Measurements from ENCODE around the gene STARD3. TPM values are rescaled to one million over a fixed set of nuclear protein-coding genes. Genes with fewer than 3 reads are reported as not detected.
"Not testable (repeated sequence)": the region's sequence is repeated elsewhere in the genome, so short reads cannot be mapped to it uniquely, and the experiment has no call there.

Gene STARD3
- polyA plus RNA-seq (2011; rRNA removed): 56.0 and 60.9 TPM in 2 replicates
- polyA plus RNA-seq (2012; cell fraction: cytosol; rRNA removed): 83.7 and 101 TPM in 2 replicates
- polyA plus RNA-seq (2012; cell fraction: nucleus; rRNA removed): 261 and 339 TPM in 2 replicates
- 53.0 to 56.1 TPM (median 54.6 TPM) in 3 replicates for polyA plus RNA-seq (2017; fragmentation: RNase III; extraction: RNeasy Plus Mini Kit Qiagen cat#74134 plus additional on column Dnase treatment)
- 77.8 and 87.0 TPM in 2 replicates for polyA minus RNA-seq (2011; rRNA and poly(A)+ RNA removed)

DNA sequence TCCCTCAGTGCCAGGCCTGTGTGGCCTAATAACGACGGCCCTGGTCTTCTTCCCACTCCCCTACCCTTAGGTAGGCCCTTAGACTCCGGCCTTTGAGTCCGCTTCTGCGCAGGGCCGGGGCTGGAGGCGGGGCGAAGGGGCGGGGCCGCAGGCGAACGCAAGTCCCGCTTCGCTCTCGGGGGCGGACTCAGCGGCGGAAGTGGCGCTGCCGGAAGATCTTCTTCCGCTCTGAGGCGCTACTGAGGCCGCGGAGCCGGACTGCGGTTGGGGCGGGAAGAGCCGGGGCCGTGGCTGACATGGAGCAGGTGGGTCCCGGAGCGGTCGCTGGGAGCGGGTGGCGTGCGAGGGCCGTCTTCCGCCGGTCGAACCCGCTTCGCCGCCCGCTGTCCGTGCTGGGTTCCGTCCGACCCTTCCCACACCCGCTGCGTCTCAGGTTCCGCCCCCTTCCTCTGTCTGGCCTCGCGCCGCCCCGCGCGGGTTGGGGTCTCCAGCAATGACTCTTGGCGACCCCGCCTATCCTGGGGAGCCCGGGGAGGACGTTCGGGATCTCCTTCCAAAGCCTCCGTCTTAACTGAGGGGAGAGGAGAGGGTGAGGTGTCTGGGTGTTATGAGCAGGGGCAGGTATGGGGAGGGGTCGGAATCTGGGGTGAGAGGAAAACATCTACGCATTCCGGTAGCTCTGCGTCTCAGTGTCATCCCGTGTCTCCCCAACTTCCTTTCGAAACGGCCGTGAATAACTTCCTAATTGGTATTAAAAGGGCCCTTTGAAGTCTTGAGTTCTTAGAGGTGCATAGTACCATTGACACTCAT, at the start of gene STARD3:
TSS of gene STARD3 (plus strand) at position 218 of the 810 bp plus-strand sequence. CDS start 16,388 bp downstream, outside the sequence.
- H3K4me1 ChIP-seq: peaks cover 29% of the 10 kb centered on the region
- DNase-seq (ENCODE audit: low read depth in 1 of 2, low spot score in 1 of 2): peak; percentile 92 to 97
- peak within 1 kb of the TSS; percentile 87 to 93 for H3K27ac ChIP-seq
- POLR2A ChIA-PET: interaction anchor here (1.1 kb wide), 1 partner anchor 16 kb away, joined by 3 read pairs; no protein-coding TSS in a partner anchor
- H3K4me3 ChIP-seq: peak within 1 kb of the TSS; percentile 82
- H3K4me2 ChIP-seq: peak within 1 kb of the TSS; percentile 92
- no peak for FAIRE-seq
- 2% methylated on average over 49 of the region's 69 CpGs for WGBS (ENCODE audit: missing lambda C conversion rate)
- TF ChIP-seq HOXB5 (CRISPR knock-in tag; IDR thresholded peaks at IDR 0.05): no peak
- TF ChIP-seq SREBF2 (IDR thresholded peaks at IDR 0.05): no peak
- 0 out of 2 replicates have a peak, but pooled peaks have one; percentile 4 for TF ChIP-seq NFE2L2 (conservative IDR thresholded peaks at IDR 0.05; ENCODE audit: low read length)
- TF ChIP-seq, protein P1, sequence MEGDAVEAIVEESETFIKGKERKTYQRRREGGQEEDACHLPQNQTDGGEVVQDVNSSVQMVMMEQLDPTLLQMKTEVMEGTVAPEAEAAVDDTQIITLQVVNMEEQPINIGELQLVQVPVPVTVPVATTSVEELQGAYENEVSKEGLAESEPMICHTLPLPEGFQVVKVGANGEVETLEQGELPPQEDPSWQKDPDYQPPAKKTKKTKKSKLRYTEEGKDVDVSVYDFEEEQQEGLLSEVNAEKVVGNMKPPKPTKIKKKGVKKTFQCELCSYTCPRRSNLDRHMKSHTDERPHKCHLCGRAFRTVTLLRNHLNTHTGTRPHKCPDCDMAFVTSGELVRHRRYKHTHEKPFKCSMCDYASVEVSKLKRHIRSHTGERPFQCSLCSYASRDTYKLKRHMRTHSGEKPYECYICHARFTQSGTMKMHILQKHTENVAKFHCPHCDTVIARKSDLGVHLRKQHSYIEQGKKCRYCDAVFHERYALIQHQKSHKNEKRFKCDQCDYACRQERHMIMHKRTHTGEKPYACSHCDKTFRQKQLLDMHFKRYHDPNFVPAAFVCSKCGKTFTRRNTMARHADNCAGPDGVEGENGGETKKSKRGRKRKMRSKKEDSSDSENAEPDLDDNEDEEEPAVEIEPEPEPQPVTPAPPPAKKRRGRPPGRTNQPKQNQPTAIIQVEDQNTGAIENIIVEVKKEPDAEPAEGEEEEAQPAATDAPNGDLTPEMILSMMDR (IDR thresholded peaks at IDR 0.05): 0 out of 3 replicates have a peak, but pooled peaks have one; percentile 18
- TF ChIP-seq, protein P2, sequence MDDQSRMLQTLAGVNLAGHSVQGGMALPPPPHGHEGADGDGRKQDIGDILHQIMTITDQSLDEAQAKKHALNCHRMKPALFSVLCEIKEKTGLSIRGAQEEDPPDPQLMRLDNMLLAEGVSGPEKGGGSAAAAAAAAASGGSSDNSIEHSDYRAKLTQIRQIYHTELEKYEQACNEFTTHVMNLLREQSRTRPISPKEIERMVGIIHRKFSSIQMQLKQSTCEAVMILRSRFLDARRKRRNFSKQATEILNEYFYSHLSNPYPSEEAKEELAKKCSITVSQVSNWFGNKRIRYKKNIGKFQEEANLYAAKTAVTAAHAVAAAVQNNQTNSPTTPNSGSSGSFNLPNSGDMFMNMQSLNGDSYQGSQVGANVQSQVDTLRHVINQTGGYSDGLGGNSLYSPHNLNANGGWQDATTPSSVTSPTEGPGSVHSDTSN (IDR thresholded peaks at IDR 0.05): peak; percentile 54; the same call in 1 of the 2 replicates
- peak; percentile 91 for TF ChIP-seq KDM5A (IDR thresholded peaks at IDR 0.05)
- peak; percentile 66 to 91; a peak in 4 of 5 replicates for TF ChIP-seq JUN (IDR thresholded peaks at IDR 0.05)
- TF ChIP-seq PHF8 (IDR thresholded peaks at IDR 0.05; ENCODE audit: borderline replicate concordance, low read depth): peak; percentile 63; the same call in 1 of the 2 replicates
- no peak for TF ChIP-seq FOXS1 (CRISPR knock-in tag; IDR thresholded peaks at IDR 0.05)
- 0 out of 2 replicates have a peak, but pooled peaks have one; percentile 55 for TF ChIP-seq MAZ (IDR thresholded peaks at IDR 0.05; ENCODE audit: borderline replicate concordance, low read depth, low read length)
- TF ChIP-seq, protein P3, sequence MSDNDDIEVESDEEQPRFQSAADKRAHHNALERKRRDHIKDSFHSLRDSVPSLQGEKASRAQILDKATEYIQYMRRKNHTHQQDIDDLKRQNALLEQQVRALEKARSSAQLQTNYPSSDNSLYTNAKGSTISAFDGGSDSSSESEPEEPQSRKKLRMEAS (IDR thresholded peaks at IDR 0.05): peak; percentile 79
- TF ChIP-seq POLR2A (IDR thresholded peaks at IDR 0.05; ENCODE audit: low read length): peak; percentile 75
- TF ChIP-seq ZC3H11A (IDR thresholded peaks at IDR 0.05): peak; percentile 26
- TF ChIP-seq, protein P4, sequence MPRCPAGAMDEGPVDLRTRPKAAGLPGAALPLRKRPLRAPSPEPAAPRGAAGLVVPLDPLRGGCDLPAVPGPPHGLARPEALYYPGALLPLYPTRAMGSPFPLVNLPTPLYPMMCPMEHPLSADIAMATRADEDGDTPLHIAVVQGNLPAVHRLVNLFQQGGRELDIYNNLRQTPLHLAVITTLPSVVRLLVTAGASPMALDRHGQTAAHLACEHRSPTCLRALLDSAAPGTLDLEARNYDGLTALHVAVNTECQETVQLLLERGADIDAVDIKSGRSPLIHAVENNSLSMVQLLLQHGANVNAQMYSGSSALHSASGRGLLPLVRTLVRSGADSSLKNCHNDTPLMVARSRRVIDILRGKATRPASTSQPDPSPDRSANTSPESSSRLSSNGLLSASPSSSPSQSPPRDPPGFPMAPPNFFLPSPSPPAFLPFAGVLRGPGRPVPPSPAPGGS (IDR thresholded peaks at IDR 0.05): peak; percentile 86; the same call in 1 of the 3 replicates
- TF ChIP-seq, protein P5, sequence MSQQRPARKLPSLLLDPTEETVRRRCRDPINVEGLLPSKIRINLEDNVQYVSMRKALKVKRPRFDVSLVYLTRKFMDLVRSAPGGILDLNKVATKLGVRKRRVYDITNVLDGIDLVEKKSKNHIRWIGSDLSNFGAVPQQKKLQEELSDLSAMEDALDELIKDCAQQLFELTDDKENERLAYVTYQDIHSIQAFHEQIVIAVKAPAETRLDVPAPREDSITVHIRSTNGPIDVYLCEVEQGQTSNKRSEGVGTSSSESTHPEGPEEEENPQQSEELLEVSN (IDR thresholded peaks at IDR 0.05; ENCODE audit: borderline replicate concordance, low read depth): peak; percentile 65; the same call in 1 of the 2 replicates
- TF ChIP-seq SMC3 (IDR thresholded peaks at IDR 0.05): 0 out of 3 replicates have a peak, but pooled peaks have one; percentile 14
- CTCF ChIA-PET: interaction anchor here (1.0 to 58.8 kb wide), 4 partner anchors 2 to 92 kb away, joined by 4 to 1581 read pairs (median 1486); partner anchors contain the start of genes ERBB2, NEUROD2, PGAP3 and PNMT
- no peaks in the 10 kb centered on the region for H3K9me3 ChIP-seq
- ATAC-seq: peak; percentile 82 to 94

DNA sequence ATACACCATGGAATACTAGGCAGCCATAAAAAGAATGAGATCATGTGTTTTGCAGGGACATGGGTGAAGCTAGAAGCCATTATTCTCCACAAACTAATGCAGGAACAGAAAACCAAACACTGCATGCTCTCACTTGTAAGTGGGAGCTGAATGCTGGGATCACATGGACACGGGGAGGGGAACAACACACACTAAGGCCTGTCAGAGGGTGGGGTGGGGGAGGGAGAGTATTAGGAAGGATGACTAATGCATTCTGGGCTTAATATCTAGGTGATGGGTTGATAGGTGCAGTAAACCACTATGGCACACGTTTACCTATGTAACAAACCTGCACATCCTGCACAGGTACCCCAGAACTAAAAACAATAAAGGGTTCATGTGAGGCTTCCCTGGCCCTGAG, 46.8 kb upstream of the STARD3 start:
- H3K4me1 ChIP-seq; H3K4me3 ChIP-seq; DNase-seq (ENCODE audit: low read depth in 1 of 2, low spot score in 1 of 2); POLR2A ChIA-PET; H3K27ac ChIP-seq; FAIRE-seq; H3K4me2 ChIP-seq; ATAC-seq; H3K9me3 ChIP-seq: not testable (repeated sequence)
- WGBS (ENCODE audit: missing lambda C conversion rate): 6% methylated on average over 2 of the region's 2 CpGs
- CTCF ChIA-PET: interaction anchor here (1.5 to 58.8 kb wide), 3 partner anchors 13 to 45 kb away, joined by 3 to 1581 read pairs (median 13); partner anchors contain the start of genes PPP1R1B and STARD3
